Activated T-helper 1 cell treated with anti-CD3 and anti-CD28 coated beads, Interleukin-2, amount 50 U/mL, for 16 hours (primary cell): Measurements from ENCODE around the gene MINDY4.

Experiments used
- DNase-seq, 2 donors: peaks; one replicate each; pipeline ENCODE4 v3.0.0-alpha.2; 2020; ENCODE audit warnings: low read depth in 1 of 2, low spot score in 1 of 2

Gene MINDY4

DNA sequence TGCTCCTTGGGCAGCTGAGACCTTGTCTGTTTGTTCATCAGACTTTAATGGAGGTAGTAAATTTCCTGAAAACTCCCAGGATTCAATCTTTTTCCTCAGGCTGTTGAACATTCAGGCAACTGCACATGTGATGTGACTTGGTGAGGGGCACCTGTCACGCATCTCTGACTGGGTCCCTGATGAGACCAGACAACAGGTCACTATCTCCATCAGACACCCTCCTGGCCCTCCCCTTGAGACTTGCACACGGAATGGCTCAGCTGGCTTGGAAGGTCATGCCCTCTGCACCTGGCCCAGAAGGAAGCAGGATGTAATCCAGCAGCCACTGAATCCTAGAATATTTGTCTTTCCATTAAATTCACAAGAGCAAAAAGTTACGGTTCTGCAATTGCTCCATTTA lies 156.3 kb downstream of the MINDY4 start:
- no peak for DNase-seq

GRCh38 chr7:30928254-30928872 lies 157.1 kb downstream of the MINDY4 start:
- DNase-seq = no peak

DNA sequence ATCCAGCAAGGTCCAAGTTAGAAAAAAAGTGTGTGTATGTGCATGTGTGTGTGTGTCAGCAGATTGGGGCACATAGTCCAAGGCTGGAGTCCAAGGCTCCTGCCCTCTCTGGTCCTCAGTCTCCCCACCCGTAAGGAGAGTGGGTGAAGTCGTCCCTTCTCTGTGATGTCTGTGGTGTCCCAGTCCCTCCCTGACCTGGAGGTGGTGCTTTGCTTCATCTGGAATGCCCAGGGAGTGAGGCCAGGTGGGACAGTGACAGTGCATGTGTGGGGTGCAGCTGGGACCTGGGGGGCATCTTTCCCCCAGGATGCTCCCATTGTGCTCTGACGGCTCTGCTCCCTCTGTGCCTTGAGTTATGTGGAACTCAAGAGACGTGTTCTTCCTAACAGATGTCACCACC lies 158.5 kb downstream of the MINDY4 start:
- DNase-seq = no peak

DNA sequence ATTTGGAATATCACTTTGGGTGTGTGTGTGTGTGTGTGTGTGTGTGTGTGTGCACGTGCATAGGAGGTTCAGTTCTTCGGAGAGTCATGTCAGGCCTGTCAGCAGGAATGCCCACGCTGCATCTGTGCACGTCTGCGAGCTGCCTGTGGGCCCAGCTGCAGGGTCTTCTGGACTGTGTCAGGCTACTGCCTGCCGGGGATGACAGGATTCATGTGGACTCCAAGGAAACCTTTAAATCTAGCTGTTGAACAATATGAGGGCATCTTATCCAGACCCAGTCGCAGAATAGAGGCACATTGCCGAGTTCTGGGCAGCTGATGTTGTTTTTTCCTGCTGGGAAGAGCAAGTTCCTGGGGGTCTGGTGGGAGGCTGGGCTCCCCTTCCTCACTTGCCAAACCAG lies 159.4 kb downstream of the MINDY4 start:
- no peak for DNase-seq

DNA sequence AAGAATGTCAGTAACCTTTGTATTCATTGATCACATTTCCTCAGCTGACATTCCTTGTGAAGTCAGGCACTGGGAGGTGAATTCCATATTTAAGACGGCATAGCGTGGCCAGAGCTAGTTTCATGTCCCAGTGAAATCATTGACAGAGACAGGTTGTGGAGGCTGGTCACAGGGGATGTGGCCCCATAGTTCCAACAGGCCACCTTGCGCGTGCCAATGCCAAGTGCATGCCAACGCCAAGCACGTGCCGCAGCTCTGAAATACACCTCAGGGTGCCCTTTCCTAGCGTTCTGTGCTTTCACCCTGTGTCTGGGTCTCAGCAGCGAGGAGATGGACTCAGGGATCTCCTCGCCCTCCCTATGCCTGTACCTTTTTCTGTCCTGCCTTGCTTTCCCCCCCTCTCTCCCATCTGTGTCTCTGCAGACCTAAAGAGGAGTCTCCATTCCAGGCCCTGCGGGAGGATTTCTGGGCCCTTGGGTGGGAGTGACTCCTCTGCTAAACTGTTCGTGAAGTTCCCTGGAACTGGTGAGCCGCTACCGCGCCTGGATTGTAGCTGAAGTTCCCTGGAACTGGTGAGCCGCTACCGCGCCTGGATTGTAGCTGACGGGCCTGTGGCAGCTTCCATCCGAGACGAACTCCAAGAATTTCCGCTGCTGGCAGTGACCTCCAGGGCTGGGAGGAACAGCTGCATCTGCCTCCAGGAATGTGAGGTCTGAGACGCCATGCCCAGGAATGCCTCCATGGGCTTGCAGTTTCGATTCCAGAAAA lies 160.1 kb downstream of the MINDY4 start:
- DNase-seq = no peak

DNA sequence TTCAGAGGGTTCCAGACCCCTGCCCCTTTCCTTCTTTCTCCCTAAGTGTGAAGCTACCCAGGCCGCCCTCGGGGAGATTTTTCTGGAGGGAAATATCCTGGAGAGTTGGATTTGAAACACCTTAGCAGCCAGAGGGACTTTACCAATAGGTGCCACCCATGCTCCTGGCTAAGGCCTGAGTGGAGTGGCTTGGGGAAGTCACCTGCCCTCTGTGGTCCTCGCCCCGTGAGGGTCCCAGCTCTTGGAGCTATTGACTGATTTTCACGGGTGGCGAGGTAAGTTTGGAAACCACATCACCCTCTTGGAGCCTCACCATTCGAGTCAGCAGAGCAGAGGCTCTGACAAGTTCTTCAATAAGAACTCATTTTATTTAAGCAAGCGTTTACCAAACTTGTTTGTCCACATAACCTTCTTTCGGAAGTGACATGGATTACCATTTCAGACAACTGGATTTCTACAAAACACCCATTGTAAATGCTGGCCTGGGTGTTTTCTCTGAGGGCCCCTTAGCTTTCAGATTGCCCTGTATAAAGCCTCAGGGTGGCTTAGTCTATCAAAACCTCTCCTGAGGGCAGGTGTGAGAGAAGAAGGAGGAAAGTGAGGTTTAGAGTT lies 160.8 kb downstream of the MINDY4 start:
- DNase-seq = no peak

DNA sequence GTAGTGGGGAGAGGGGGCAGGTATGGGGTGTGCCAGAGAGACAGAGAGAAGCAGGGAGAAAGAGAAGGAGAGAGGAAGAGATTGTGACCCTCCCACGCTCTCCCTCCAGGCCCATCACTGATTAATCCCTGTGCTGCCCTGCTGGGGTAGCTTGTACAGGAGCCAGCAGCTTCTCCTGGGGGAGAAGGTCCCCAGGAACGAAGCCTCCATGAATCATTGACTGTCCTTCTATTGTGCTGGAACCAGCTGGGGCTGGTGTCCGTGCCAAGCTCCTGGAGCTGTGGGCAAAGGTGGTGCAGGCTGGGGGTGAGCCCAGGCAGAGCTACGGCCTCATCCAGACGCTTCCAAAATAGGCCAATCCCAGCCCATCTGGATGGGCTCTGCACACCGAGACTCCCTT lies 161.3 kb downstream of the MINDY4 start:
- no peak for DNase-seq

- no peak for DNase-seq
Measured at GRCh38 chr7:30933124-30933974, 162.1 kb downstream of the MINDY4 start.

DNA sequence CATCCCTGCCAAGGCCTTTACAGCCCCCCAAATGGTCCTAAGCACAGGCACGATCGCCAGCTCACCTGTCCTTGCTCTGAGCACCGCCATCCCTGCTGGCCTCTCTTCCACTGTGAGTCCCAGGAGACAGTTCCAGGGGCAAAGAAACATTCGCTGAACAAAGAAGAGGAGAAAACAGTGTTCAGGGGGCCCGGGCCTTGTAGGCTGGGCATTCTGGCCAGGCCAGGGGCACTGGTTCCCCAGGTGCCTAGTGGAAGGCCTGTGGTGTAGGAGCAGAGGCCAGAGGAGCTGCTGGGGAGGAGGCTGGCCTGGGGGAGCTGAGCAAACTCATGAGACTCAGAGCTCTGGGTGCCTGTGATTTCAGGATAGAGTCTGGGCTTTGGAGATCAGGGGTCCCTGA lies 163.0 kb downstream of the MINDY4 start:
- no peak for DNase-seq

- no peak for DNase-seq
Measured at GRCh38 chr7:30934732-30935568, 163.7 kb downstream of the MINDY4 start.

DNA sequence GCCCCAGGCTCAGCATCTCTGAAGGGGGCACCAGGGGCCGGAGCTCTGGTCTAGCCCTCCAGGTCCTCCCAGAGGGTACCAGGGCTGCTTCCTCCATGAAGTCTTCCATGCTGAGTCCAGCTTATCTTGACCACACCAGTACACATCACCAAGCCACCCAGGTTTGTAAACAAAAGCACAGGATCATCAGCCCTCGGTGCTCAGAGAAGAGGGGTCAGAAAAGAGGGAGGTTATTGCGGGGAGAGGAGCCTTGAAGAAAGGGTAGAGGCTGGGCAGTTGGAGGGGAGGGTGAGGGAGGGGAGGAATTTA lies 164.3 kb downstream of the MINDY4 start:
- no peak for DNase-seq

- no peak for DNase-seq
Measured at GRCh38 chr7:30936650-30937245, 165.5 kb downstream of the MINDY4 start.

DNA sequence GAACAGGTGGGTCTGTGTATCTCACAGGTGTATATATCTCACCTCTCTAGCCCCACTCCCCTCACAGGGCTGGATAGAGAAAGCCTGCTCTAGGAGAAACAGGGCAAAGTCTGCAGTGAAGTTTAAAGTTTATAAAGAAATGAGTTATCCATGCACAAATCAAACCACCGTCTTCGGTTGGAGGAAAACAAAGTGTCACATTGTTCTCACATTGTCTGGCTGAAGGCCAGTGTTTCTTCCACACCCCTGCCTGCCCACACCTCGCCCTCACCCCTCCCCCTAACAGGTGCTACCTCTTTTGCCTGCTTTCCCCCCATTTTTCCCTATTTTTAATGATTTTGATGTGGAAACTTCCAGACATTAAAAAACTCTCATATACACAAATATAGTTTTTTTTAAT lies 166.2 kb downstream of the MINDY4 start:
- no peak for DNase-seq

DNA sequence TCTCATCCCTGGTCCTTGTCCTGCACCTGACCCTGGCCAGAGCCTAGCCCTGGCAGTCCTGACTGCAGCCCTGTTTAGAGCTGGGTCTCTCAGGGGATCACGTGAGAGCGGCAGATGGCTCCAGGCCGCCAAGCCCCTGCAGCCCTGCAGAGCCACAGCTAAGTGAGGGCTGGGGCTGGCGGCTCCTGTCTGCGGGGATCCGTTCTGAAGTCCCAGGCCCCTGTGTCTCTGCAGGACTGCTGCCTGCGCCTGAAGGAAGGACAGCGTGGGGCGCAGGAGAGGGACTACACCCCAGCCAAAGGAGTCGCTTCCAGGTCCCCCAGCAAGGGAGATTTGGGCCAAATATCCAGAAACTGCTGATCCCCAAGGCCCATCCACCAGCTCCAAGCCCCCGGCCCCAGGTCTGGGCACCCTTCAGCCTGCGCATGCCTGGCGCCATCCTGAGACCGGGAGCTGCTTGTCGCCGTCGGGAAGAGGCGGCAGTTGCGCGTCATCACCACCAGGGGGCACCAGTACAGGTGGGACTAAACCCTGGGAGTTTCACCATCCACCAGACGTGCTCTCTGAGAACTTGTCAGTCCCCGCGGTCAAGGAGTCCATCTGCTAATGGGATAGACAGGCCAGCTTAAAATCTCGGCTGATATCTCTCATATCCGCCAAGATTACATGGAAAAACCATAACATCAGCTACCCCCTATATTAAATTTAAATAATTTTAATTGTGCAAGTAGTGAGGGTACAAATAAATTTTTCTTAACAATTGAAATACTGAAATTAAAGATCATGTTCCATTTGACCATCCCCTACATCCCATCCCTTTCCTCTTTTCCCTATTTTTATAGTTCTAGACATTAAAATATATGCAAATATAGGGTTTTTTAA lies 167.5 kb downstream of the MINDY4 start:
- peak; percentile 29 to 44 for DNase-seq

DNA sequence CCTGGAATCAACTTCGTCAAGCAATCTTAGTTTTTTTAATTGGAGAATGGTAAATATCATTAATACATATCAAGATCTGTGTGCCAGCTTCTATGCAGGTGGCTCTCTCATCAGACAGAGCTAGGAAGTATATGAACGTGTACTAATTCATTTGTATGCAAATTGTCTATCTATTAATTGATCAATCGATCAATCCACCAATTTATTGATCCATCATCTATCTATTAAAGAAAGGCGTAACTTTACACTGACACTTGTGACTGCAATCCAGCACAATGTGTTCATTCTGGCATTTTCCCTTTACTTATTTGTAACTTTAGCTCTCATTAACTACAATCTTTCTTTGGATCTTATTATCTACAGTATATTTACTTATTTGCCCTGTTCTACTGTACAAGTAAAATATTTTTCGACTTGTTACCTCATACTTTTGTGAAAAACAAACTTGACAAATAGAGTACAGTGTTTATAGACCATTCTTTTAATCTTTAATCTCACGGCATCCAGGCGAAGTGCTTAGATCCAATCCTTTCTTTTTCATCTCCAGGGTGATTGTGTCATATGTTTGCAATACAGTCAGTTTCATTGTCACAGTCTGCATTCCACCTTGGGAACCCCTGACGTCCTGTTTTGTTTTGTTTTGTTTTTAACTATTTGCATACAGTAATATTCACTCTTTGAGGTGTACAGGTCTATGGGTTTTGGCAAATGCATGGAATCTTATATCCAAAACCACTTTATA lies 170.5 kb downstream of the MINDY4 start:
- no peak for DNase-seq
